ENCODE measurements around the gene RPL37. TPM values are rescaled to one million over a fixed set of nuclear protein-coding genes. Genes with fewer than 3 reads are reported as not detected.
"Not testable (repeated sequence)": the region's sequence is repeated elsewhere in the genome, so short reads cannot be mapped to it uniquely, and the experiment has no call there.

RPL37 gene
- total RNA-seq, 1 donor from 2014 or later, result 1,223 TPM

- Mint-ChIP-seq H3K9me3 (ENCODE audit: unreplicated experiment) (no peaks in the 10 kb centered on the region), H3K4me3 (ENCODE audit: unreplicated experiment) (no peak overlapping the region), H3K4me1 (ENCODE audit: unreplicated experiment) (peaks cover 15% of the 10 kb centered on the region), H3K27me3 (ENCODE audit: unreplicated experiment) (no peaks in the 10 kb centered on the region), H3K36me3 (ENCODE audit: unreplicated experiment) (peaks cover 51% of the 10 kb centered on the region), H3K27ac (ENCODE audit: unreplicated experiment) (no peak overlapping the region)
- TF ChIP-seq CTCF (IDR thresholded peaks at IDR 0.05), result no peak
- DNase-seq (ENCODE audit: extremely low spot score, unreplicated experiment), result no peak
Observed at GRCh38 chr5:40828021-40828631, 6.9 kb downstream of the RPL37 start.

GRCh38 chr5:40827188-40827977, 7.6 kb downstream of the RPL37 start:
- H3K36me3 Mint-ChIP-seq (ENCODE audit: unreplicated experiment), result peaks cover 47% of the 10 kb centered on the region

GRCh38 chr5:40826489-40827187, 8.4 kb downstream of the RPL37 start:
- Mint-ChIP-seq H3K36me3 (ENCODE audit: unreplicated experiment) (peaks cover 40% of the 10 kb centered on the region), H3K27ac (ENCODE audit: unreplicated experiment) (no peak overlapping the region), H3K27me3 (ENCODE audit: unreplicated experiment) (no peaks in the 10 kb centered on the region), H3K4me1 (ENCODE audit: unreplicated experiment) (peaks cover 2% of the 10 kb centered on the region), H3K9me3 (ENCODE audit: unreplicated experiment) (no peaks in the 10 kb centered on the region), H3K4me3 (ENCODE audit: unreplicated experiment) (no peak overlapping the region)
- no peak for DNase-seq (ENCODE audit: extremely low spot score, unreplicated experiment)
- no peak for TF ChIP-seq CTCF (IDR thresholded peaks at IDR 0.05)

More at GRCh38 chr5:40827188-40827977, 7.6 kb downstream of the RPL37 start:
- Mint-ChIP-seq H3K27ac (ENCODE audit: unreplicated experiment) (no peak overlapping the region), H3K9me3 (ENCODE audit: unreplicated experiment) (no peaks in the 10 kb centered on the region), H3K27me3 (ENCODE audit: unreplicated experiment) (no peaks in the 10 kb centered on the region), H3K4me1 (ENCODE audit: unreplicated experiment) (peaks cover 8% of the 10 kb centered on the region), H3K4me3 (ENCODE audit: unreplicated experiment) (no peak overlapping the region)
- no peak for DNase-seq (ENCODE audit: extremely low spot score, unreplicated experiment)
- no peak for TF ChIP-seq CTCF (IDR thresholded peaks at IDR 0.05)

GRCh38 chr5:40825461-40826043, 9.5 kb downstream of the RPL37 start:
- not testable (repeated sequence) for H3K4me1 Mint-ChIP-seq (ENCODE audit: unreplicated experiment); H3K9me3 Mint-ChIP-seq (ENCODE audit: unreplicated experiment); H3K4me3 Mint-ChIP-seq (ENCODE audit: unreplicated experiment); DNase-seq (ENCODE audit: extremely low spot score, unreplicated experiment); H3K27me3 Mint-ChIP-seq (ENCODE audit: unreplicated experiment); H3K27ac Mint-ChIP-seq (ENCODE audit: unreplicated experiment)
- peaks cover 32% of the 10 kb centered on the region for H3K36me3 Mint-ChIP-seq (ENCODE audit: unreplicated experiment)

- no peak for TF ChIP-seq CTCF (IDR thresholded peaks at IDR 0.05)
- Mint-ChIP-seq H3K27me3 (ENCODE audit: unreplicated experiment) (no peaks in the 10 kb centered on the region), H3K27ac (ENCODE audit: unreplicated experiment) (peak overlapping the region; percentile 57), H3K4me1 (ENCODE audit: unreplicated experiment) (no peaks in the 10 kb centered on the region), H3K4me3 (ENCODE audit: unreplicated experiment) (no peak overlapping the region), H3K36me3 (ENCODE audit: unreplicated experiment) (peaks cover 18% of the 10 kb centered on the region), H3K9me3 (ENCODE audit: unreplicated experiment) (no peaks in the 10 kb centered on the region)
- no peak for DNase-seq (ENCODE audit: extremely low spot score, unreplicated experiment)
Observed at GRCh38 chr5:40823459-40823858, 11.6 kb downstream of the RPL37 start.

All from osteocyte (in vitro differentiated cells).